CD4-positive, alpha-beta T cell (primary cell): ENCODE measurements around the gene SPOCD1. TPM values are rescaled to one million over a fixed set of nuclear protein-coding genes. Genes with fewer than 3 reads are reported as not detected.

Experiments used
- ATAC-seq: fragments of 200-7000 bp; cut with Tn5 transposase; one replicate; pipeline ENCODE4 v1.10.0; 2022; ENCODE audit warnings: mild to moderate bottlenecking; ENCODE audit not compliant: poor library complexity
- CTCF ChIA-PET: fragments of 350-600 bp; sonication (Branson Sonifier 250); formaldehyde crosslinking; loops from one replicate; lab custom pipeline; 2021; ENCODE audit warnings: antibody characterized with exemption, inconsistent platforms; lab: Charles Lee
- POLR2A ChIA-PET: fragments of 350-600 bp; sonication (Branson Sonifier 250); formaldehyde crosslinking; loops from one replicate; lab custom pipeline; 2021; ENCODE audit warnings: antibody characterized with exemption, inconsistent platforms; lab: Charles Lee
- DNase-seq, 14 experiments: peaks; one replicate each; pipeline ENCODE4 v3.0.0-alpha.2; 2013 to 2020; ENCODE audit warnings: mixed read lengths in 2 of 14
- H3K27ac ChIP-seq, 2 donors: one replicate each; pipeline versions ENCODE4 v1.5.1 to v1.7.0; 2013; ENCODE audit warnings: low read length in 2 of 2, low read depth in 1 of 2, mild to moderate bottlenecking in 1 of 2
- H3K27me3 ChIP-seq, 2 experiments: 1 replicate in 1 of 2; 2 replicates in 1 of 2; pipeline versions ENCODE4 v1.6.1 to v1.7.0; 2013; ENCODE audit warnings: low read length in 2 of 2, control low read depth in 1 of 2, mild to moderate bottlenecking in 1 of 2, moderate library complexity in 1 of 2; ENCODE audit not compliant: insufficient read depth in 2 of 2, control insufficient read depth in 1 of 2
- H3K36me3 ChIP-seq: one replicate; pipeline ENCODE4 v1.6.1; 2013; ENCODE audit warnings: low read length, control low read depth; ENCODE audit not compliant: insufficient read depth
- H3K4me1 ChIP-seq: one replicate; pipeline ENCODE4 v1.6.1; 2013; ENCODE audit warnings: low read length, control low read depth; ENCODE audit not compliant: insufficient read depth
- H3K4me3 ChIP-seq: one replicate; pipeline ENCODE4 v1.5.1; 2013; ENCODE audit warnings: mild to moderate bottlenecking, low read length, moderate library complexity
- H3K9me3 ChIP-seq, 2 experiments: 1 replicate in 1 of 2; 2 replicates in 1 of 2; pipeline versions ENCODE4 v1.6.1 to v1.7.0; 2013; ENCODE audit warnings: low read length in 2 of 2, mild to moderate bottlenecking in 2 of 2, control low read depth in 1 of 2, moderate library complexity in 1 of 2; ENCODE audit not compliant: control insufficient read depth in 1 of 2, insufficient read depth in 1 of 2
- H3K27ac Mint-ChIP-seq: one replicate; pipeline ENCODE4 v1.8.0; 2020; ENCODE audit warnings: mixed read lengths
- H3K27me3 Mint-ChIP-seq: one replicate; pipeline ENCODE4 v1.8.0; 2021; ENCODE audit warnings: mixed read lengths
- H3K36me3 Mint-ChIP-seq: one replicate; pipeline ENCODE4 v1.8.0; 2021; ENCODE audit warnings: low read depth, mixed read lengths
- H3K4me1 Mint-ChIP-seq: one replicate; pipeline ENCODE4 v1.8.0; 2021; ENCODE audit warnings: low read depth, mixed read lengths
- H3K4me3 Mint-ChIP-seq: one replicate; pipeline ENCODE4 v1.8.0; 2020; ENCODE audit warnings: mild to moderate bottlenecking, mixed read lengths
- H3K9me3 Mint-ChIP-seq: one replicate; pipeline ENCODE4 v1.8.0; 2020; ENCODE audit warnings: mixed read lengths
- CTCF ChIP-seq: fragments of 200-600 bp; IDR thresholded peaks from one replicate; pipeline ENCODE4 v1.8.0; 2022; ENCODE audit warnings: antibody characterized with exemption, mild to moderate bottlenecking
- intact Hi-C, 2 experiments: fragments of 100-400 bp; cut with DNase I in 1 of 2; cut with micrococcal nuclease in 1 of 2; formaldehyde crosslinking; loops; one replicate each; pipeline versions ENCODE4 v1.15.1 to v1.9.0; 2023 to 2025; cut with DNase I, micrococcal nuclease
- total RNA-seq, 174 experiments: library from RNA in 2 of 174; stranded (reverse) in 2 of 174; gene quantifications; one replicate each; pipeline ENCODE4 v1.2.3 and lab custom pipeline; 2021 to 2026

Gene SPOCD1
- total RNA-seq, 2 experiments from 2014 or later, result 0.11 to 0.27 TPM

- H3K36me3 Mint-ChIP-seq, result peaks cover 4% of the 10 kb centered on the region
- no peaks in the 10 kb centered on the region for H3K9me3 Mint-ChIP-seq
- peak overlapping the region; percentile 98 for H3K4me3 Mint-ChIP-seq
- peak overlapping the region; percentile 90 for H3K27ac Mint-ChIP-seq
- peak; percentile 78 to 94 (median 85) for DNase-seq
- H3K27me3 Mint-ChIP-seq, result no peaks in the 10 kb centered on the region
- Histone ChIP-seq H3K9me3 (no peaks in the 10 kb centered on the region), H3K36me3 (no peaks in the 10 kb centered on the region), H3K27me3 (no peaks in the 10 kb centered on the region), H3K27ac (peak overlapping the region; percentile 61 to 86), H3K4me1 (peaks cover 19% of the 10 kb centered on the region), H3K4me3 (peak overlapping the region; percentile 90)
- ChIA-PET CTCF (interaction anchor here (0.6 to 3.2 kb wide), 32 partner anchors 11 to 394 kb away, joined by 3 to 35 read pairs (median 6); partner anchors contain the start of gene ADGRB2), POLR2A (interaction anchor here (1.0 to 2.1 kb wide), 10 partner anchors 13 to 194 kb away, joined by 3 to 13 read pairs (median 4); partner anchors contain the start of genes ADGRB2, PEF1 and PTP4A2)
- intact Hi-C loops, result loop anchor here (1.0 to 10.0 kb wide), 5 partner anchors 73 to 626 kb away; partner anchors contain the start of gene PEF1 (in 1 of the 2)
- peak; percentile 66 for ATAC-seq
- TF ChIP-seq CTCF, result no peak
- peaks cover 15% of the 10 kb centered on the region for H3K4me1 Mint-ChIP-seq
Measured at GRCh38 chr1:31788138-31788824, 27.5 kb downstream of the SPOCD1 start.

DNA sequence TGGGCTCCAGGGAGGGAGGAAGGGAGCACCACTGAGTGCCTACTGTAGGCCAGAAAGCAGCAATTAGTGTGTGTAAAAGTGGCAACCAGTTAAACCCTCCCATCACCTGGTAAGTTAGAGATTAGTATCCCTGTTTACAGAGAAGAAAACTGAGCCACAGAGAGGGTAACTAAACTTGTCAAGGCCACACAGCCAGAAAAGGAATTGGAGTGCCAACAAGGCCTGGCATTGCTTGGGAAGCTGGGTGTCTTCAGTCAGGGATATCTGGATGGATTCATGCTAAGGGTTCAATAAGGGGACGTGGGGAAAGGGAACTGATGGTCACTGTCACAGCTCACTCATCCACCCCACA, 28.1 kb downstream of the SPOCD1 start:
- ChIA-PET POLR2A (interaction anchor here (1.0 to 2.1 kb wide), 3 partner anchors 12 to 143 kb away, joined by 3 to 12 read pairs (median 4); partner anchors contain the start of gene PEF1), CTCF (interaction anchor here (1.4 to 3.2 kb wide), 5 partner anchors 25 to 238 kb away, joined by 3 to 35 read pairs (median 15); no protein-coding TSS in a partner anchor)
- H3K36me3 ChIP-seq, result no peaks in the 10 kb centered on the region
- H3K27ac ChIP-seq, result peak overlapping the region in 1 of 2 donors; percentile 86
- Mint-ChIP-seq H3K4me1 (peaks cover 15% of the 10 kb centered on the region), H3K36me3 (peaks cover 4% of the 10 kb centered on the region), H3K4me3 (peak overlapping the region; percentile 98), H3K9me3 (no peaks in the 10 kb centered on the region), H3K27me3 (no peaks in the 10 kb centered on the region), H3K27ac (peak overlapping the region; percentile 90)
- no peak for ATAC-seq
- peak in 1 of 14 experiments; percentile 22 for DNase-seq
- peaks cover 19% of the 10 kb centered on the region for H3K4me1 ChIP-seq
- no peak for TF ChIP-seq CTCF
- H3K4me3 ChIP-seq, result peak overlapping the region; percentile 90
- intact Hi-C loops, result loop anchor here (1.0 to 10.0 kb wide), 5 partner anchors 73 to 625 kb away; partner anchors contain the start of gene PEF1 (in 1 of the 2)
- H3K9me3 ChIP-seq, result no peaks in the 10 kb centered on the region
- no peaks in the 10 kb centered on the region for H3K27me3 ChIP-seq

DNA sequence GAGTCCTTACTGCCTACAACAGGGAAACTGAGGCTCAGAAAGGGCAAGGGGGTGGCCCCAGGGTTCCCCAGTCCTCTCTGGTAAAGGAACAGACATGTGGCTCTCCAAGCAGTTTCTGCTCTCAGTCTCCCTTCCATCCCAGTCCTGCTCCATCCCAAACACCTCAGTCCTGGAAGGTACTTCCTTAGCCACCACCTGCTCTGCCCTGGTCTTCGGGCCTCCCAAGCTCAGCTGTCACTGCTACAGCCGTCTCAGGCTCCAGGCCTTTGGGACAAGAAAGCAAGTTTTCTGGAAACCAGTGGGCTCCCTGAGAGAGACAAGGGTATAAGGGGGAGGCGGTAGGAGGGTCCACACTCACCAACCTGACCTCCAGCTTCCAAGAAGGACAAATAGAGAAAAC, 28.6 kb downstream of the SPOCD1 start:
- TF ChIP-seq CTCF, result no peak
- H3K9me3 Mint-ChIP-seq, result no peaks in the 10 kb centered on the region
- Histone ChIP-seq H3K36me3 (no peaks in the 10 kb centered on the region), H3K27me3 (no peaks in the 10 kb centered on the region), H3K27ac (peak overlapping the region in 1 of 2 donors; percentile 86), H3K9me3 (no peaks in the 10 kb centered on the region), H3K4me1 (peaks cover 19% of the 10 kb centered on the region), H3K4me3 (no peak overlapping the region)
- ATAC-seq (no peak), DNase-seq (no peak)
- H3K36me3 Mint-ChIP-seq, result peaks cover 4% of the 10 kb centered on the region
- ChIA-PET CTCF (interaction anchor here (1.4 kb wide), 1 partner anchor 216 kb away, joined by 3 read pairs; no protein-coding TSS in a partner anchor), POLR2A (no interaction called here)
- intact Hi-C loops, result loop anchor here (5.0 to 10.0 kb wide), 3 partner anchors 392 to 625 kb away; no protein-coding TSS in a partner anchor
- no peaks in the 10 kb centered on the region for H3K27me3 Mint-ChIP-seq
- H3K27ac Mint-ChIP-seq, result peak overlapping the region; percentile 90
- H3K4me1 Mint-ChIP-seq, result peaks cover 15% of the 10 kb centered on the region
- H3K4me3 Mint-ChIP-seq, result peak overlapping the region; percentile 98
